Central memory CD8-positive, alpha-beta T cell (primary cell): ENCODE data around the gene SAMM50.

Source experiments
- ATAC-seq: fragments of 150-1000 bp; cut with Tn5 transposase; replicated peaks from 2 replicates; pipeline ENCODE4 v1.10.0; 2022; ENCODE audit warnings: mild to moderate bottlenecking, moderate FRiP score, moderate number of reproducible peaks; ENCODE audit not compliant: poor library complexity, severe bottlenecking; ENCODE audit errors: extremely low read depth
- DNase-seq, 2 donors: peaks; one replicate each; pipeline ENCODE4 v3.0.0; 2021; ENCODE audit warnings: low spot score in 2 of 2
- H3K27ac Mint-ChIP-seq: one replicate; pipeline ENCODE4 v1.8.0; 2022; ENCODE audit warnings: low read depth, mild to moderate bottlenecking, moderate library complexity, mixed read lengths
- H3K27me3 Mint-ChIP-seq: one replicate; pipeline ENCODE4 v1.8.0; 2022; ENCODE audit warnings: mixed read lengths
- H3K36me3 Mint-ChIP-seq: one replicate; pipeline ENCODE4 v1.8.0; 2022; ENCODE audit warnings: mild to moderate bottlenecking, moderate library complexity, mixed read lengths; ENCODE audit not compliant: insufficient read depth
- H3K4me1 Mint-ChIP-seq: one replicate; pipeline ENCODE4 v1.8.0; 2022; ENCODE audit warnings: mixed read lengths
- H3K4me3 Mint-ChIP-seq: one replicate; pipeline ENCODE4 v1.8.0; 2022; ENCODE audit warnings: mild to moderate bottlenecking, moderate library complexity, mixed read lengths
- H3K9me3 Mint-ChIP-seq: one replicate; pipeline ENCODE4 v1.8.0; 2022; ENCODE audit warnings: mixed read lengths

SAMM50 gene

GRCh38 chr22:43953988-43954785 lies 1.1 kb upstream of the SAMM50 start:
- Mint-ChIP-seq H3K27ac (peak overlapping the region; percentile 95), H3K4me3 (peak overlapping the region; percentile 92), H3K36me3 (peaks cover 13% of the 10 kb centered on the region), H3K4me1 (peaks cover 37% of the 10 kb centered on the region), H3K9me3 (no peaks in the 10 kb centered on the region), H3K27me3 (peaks cover 13% of the 10 kb centered on the region)
- DNase-seq: no peak
- ATAC-seq: no peak

GRCh38 chr22:43955883-43956782 lies 891 bp downstream of the SAMM50 start:
- peak; percentile 34 for ATAC-seq
- H3K4me1 Mint-ChIP-seq: peaks cover 44% of the 10 kb centered on the region
- DNase-seq: no peak
- peaks cover 13% of the 10 kb centered on the region for H3K27me3 Mint-ChIP-seq
- H3K9me3 Mint-ChIP-seq: no peaks in the 10 kb centered on the region
- H3K36me3 Mint-ChIP-seq: peaks cover 11% of the 10 kb centered on the region
- H3K4me3 Mint-ChIP-seq: peak overlapping the region; percentile 92
- peak overlapping the region; percentile 95 for H3K27ac Mint-ChIP-seq

DNA sequence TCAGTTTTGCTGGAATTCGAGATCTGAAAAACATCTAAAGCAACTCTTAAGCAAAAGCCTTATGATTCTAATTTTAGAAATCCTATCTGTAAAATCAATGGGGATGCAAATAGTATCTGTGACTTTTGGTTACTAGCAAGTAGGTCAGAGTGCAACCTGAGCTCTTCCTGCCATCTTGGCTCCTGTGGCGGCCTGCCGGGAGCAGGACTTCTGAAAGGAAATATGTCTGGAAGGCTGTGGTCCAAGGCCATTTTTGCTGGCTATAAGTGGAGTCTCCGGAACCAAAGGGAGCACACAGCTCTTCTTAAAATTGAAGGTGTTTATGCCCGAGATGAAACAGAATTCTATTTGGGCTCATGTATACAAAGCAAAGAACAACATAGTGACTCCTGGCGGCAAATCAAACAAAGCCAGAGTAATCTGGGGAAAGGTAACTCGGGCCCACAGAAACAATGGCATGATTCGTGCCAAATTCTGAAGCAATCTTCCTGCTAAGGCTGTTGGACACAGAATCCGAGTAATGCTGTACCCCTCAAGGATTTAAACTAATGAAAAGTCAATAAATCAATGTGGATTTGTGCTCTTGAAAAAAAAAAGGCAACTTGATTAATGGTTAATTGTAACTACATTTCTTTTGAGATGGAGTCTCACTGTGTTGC lies 1.7 kb downstream of the SAMM50 start:
- ATAC-seq: no peak
- Mint-ChIP-seq H3K27ac (no peak overlapping the region), H3K4me1 (peaks cover 44% of the 10 kb centered on the region)

GRCh38 chr22:43957871-43958270 lies 2.6 kb downstream of the SAMM50 start:
- Mint-ChIP-seq H3K27ac (no peak overlapping the region), H3K9me3 (no peaks in the 10 kb centered on the region), H3K36me3 (peaks cover 15% of the 10 kb centered on the region), H3K4me3 (peak overlapping the region; percentile 20), H3K27me3 (no peaks in the 10 kb centered on the region), H3K4me1 (peaks cover 44% of the 10 kb centered on the region)
- no peak for ATAC-seq
- DNase-seq: no peak

More for the DNA sequence above, 1.7 kb downstream of the SAMM50 start:
- Mint-ChIP-seq H3K4me3 (peak overlapping the region; percentile 92), H3K27me3 (peaks cover 6% of the 10 kb centered on the region), H3K36me3 (peaks cover 14% of the 10 kb centered on the region), H3K9me3 (no peaks in the 10 kb centered on the region)
- DNase-seq: no peak

DNA sequence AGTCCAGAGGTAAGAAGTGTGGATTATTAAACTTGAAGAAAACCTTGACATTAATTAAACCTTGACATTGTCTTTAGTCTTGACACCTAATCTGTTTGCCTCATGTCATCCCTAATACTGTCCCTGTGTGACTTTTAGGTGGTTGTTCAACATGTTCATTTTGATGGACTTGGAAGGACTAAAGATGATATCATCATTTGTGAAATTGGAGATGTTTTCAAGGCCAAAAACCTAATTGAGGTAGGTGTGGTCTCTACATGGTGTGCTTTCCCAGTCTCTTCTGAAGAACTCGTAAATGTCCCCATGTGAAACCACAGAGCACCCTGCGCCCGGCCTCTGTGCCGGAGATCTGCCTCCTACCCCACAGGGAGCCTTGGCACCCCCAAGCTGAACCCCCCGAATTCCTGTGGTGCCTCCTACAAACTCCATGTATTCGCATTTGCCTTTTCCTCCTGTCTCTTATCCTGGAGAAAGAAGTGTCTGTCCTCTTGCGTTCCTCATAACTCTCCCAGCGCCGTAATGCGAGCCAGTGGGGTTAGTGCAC lies 9.1 kb downstream of the SAMM50 start:
- DNase-seq (no peak), ATAC-seq (no peak)
- H3K4me1 Mint-ChIP-seq: peaks cover 7% of the 10 kb centered on the region
- H3K4me3 Mint-ChIP-seq: no peak overlapping the region
- peaks cover 62% of the 10 kb centered on the region for H3K36me3 Mint-ChIP-seq
- H3K27me3 Mint-ChIP-seq: no peaks in the 10 kb centered on the region
- H3K27ac Mint-ChIP-seq: no peak overlapping the region
- H3K9me3 Mint-ChIP-seq: no peaks in the 10 kb centered on the region

DNA sequence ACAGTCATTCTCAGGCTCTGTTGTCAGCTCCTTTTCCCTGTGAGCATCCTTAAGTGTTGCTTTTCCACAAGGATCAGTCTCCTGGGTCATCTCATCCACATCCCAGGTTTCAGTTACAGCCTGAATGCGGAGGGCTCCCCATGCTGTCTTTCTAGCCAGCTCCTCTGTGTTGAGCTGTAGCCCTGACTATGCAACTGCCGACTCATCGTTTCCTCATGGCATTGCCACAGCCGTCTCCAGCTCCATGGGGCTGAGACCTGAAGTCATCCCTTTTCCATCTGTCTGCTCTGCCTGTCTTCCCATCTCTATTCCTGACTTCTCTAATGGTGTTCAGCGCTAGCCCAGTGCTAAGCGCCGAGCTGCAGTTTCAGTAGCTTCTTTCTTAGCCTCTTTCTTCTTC lies 11.8 kb downstream of the SAMM50 start:
- no peak overlapping the region for H3K27ac Mint-ChIP-seq

DNA sequence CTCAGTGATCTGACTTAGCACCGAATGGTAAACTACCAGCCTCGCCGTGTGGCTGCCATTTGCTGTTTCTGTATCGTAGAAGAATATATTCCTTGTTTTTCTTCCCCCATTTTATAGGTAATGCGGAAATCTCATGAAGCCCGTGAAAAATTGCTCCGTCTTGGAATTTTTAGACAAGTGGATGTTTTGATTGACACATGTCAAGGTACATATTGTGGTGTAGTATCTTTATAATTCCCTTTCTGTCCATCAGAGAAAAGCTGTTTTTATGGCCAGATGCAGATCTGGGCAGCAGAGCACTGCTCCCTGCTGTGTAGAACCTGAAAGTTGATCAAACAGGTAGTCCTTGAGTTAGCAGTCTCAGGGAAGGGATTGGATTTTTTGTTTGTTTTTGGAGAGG lies 13.4 kb downstream of the SAMM50 start:
- DNase-seq (no peak), ATAC-seq (no peak)
- no peaks in the 10 kb centered on the region for H3K27me3 Mint-ChIP-seq
- H3K4me1 Mint-ChIP-seq: no peaks in the 10 kb centered on the region
- no peak overlapping the region for H3K4me3 Mint-ChIP-seq
- H3K9me3 Mint-ChIP-seq: no peaks in the 10 kb centered on the region
- H3K36me3 Mint-ChIP-seq: peaks cover 74% of the 10 kb centered on the region
- H3K27ac Mint-ChIP-seq: no peak overlapping the region

More for the DNA sequence above, 11.8 kb downstream of the SAMM50 start:
- DNase-seq (no peak), ATAC-seq (no peak)
- H3K9me3 Mint-ChIP-seq: no peaks in the 10 kb centered on the region
- H3K36me3 Mint-ChIP-seq: peaks cover 72% of the 10 kb centered on the region
- H3K4me1 Mint-ChIP-seq: no peaks in the 10 kb centered on the region
- H3K27me3 Mint-ChIP-seq: no peaks in the 10 kb centered on the region
- H3K4me3 Mint-ChIP-seq: no peak overlapping the region

DNA sequence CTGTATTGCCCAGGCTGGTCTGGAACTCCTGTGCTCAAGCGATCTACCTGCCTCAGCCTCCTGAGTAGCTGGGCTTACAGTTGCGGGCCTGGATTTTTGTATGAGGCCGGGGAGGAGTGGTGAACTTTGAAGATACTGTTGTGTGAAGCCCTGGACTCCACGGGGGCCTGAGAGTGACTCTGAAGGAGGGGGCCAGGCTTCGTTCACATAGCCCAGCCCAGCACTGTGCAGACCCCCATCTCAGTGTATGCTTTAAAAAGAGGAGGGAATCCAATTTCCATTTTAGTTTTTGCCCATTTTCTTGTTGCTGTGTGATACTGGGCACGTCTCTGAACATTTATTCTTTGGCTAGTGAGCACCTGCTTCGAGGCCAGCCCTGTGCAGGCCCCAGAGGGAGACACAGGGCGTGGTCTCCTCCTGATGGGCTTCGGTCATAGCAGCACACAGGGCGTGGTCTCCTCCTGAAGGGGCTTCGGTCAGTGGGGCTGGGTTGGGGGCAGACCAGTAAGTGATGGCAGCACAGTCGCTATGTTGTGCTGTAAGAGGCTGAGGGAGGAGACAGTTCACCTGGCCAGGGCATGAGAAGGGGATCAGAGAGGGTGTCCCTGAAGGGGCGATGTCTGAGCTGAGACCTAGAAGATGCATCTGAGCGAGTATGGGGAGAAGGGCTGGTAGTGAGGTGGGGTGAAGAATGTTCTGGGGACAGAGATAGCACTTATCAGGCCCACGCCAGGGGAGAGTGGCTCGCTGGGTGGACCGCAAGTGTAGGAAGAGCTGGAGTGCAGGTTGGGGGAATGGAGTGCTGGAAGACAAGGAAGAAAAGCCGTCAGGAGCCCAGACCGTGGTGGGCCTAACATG lies 14.0 kb downstream of the SAMM50 start:
- Mint-ChIP-seq H3K27me3 (no peaks in the 10 kb centered on the region), H3K4me1 (no peaks in the 10 kb centered on the region), H3K4me3 (no peak overlapping the region), H3K27ac (no peak overlapping the region), H3K36me3 (peaks cover 72% of the 10 kb centered on the region), H3K9me3 (no peaks in the 10 kb centered on the region)
- no peak for DNase-seq
- ATAC-seq: no peak

- Mint-ChIP-seq H3K36me3 (peaks cover 66% of the 10 kb centered on the region), H3K9me3 (no peaks in the 10 kb centered on the region), H3K4me3 (no peak overlapping the region), H3K27ac (no peak overlapping the region), H3K4me1 (no peaks in the 10 kb centered on the region), H3K27me3 (no peaks in the 10 kb centered on the region)
- DNase-seq: no peak
- no peak for ATAC-seq
These were observed 14.9 kb downstream of the SAMM50 start for GRCh38 chr22:43969989-43970755.

- H3K27ac Mint-ChIP-seq: no peak overlapping the region
- no peaks in the 10 kb centered on the region for H3K4me1 Mint-ChIP-seq
- H3K4me3 Mint-ChIP-seq: no peak overlapping the region
- no peak for ATAC-seq
- H3K27me3 Mint-ChIP-seq: no peaks in the 10 kb centered on the region
- peaks cover 60% of the 10 kb centered on the region for H3K36me3 Mint-ChIP-seq
- no peak for DNase-seq
- no peaks in the 10 kb centered on the region for H3K9me3 Mint-ChIP-seq
These were observed 15.9 kb downstream of the SAMM50 start for GRCh38 chr22:43971112-43971511.

DNA sequence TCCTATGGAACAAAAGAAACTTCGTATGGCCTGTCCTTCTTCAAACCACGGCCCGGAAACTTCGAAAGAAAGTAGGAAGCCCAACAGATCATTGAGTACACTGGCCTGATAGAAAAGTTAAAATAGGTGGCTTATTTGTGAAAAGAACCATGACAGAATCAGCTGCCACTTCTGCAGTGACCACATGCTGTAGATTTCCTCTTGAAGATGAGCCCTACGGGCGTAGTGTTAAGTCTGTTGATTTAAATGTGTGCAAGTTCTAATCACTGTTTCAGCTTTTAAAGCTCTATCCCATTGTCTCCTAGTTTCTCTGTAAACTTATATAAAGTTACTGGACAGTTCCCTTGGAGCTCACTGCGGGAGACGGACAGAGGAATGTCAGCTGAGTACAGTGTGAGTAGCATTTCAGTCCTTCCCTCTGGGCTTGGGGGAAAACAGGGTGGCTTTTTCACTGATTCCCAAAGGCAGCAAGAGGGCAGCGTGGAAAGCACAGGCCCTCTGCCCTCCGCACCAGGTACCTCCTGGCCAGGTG lies 17.8 kb downstream of the SAMM50 start:
- no peaks in the 10 kb centered on the region for H3K4me1 Mint-ChIP-seq

More for the DNA sequence above, 17.8 kb downstream of the SAMM50 start:
- H3K27me3 Mint-ChIP-seq: no peaks in the 10 kb centered on the region
- H3K27ac Mint-ChIP-seq: no peak overlapping the region
- no peak for ATAC-seq
- no peaks in the 10 kb centered on the region for H3K9me3 Mint-ChIP-seq
- no peak for DNase-seq
- H3K36me3 Mint-ChIP-seq: peaks cover 63% of the 10 kb centered on the region
- no peak overlapping the region for H3K4me3 Mint-ChIP-seq
